GM10248 (cell line): ENCODE results near the gene ZC3H14.
"Not testable (repeated sequence)": the region's sequence is repeated elsewhere in the genome, so short reads cannot be mapped to it uniquely, and the experiment has no call there.

Experiments used
- CTCF ChIA-PET: fragments of 300-600 bp; sonication (Branson Sonifier 250); formaldehyde crosslinking; extraction: SDS; loops from one replicate; lab custom pipeline; 2021; ENCODE audit warnings: antibody characterized with exemption; lab: Yijun Ruan, JAX
- POLR2A ChIA-PET: fragments of 350-650 bp; sonication (Branson Sonifier 250); formaldehyde crosslinking; extraction: SDS; loops from one replicate; lab custom pipeline; 2020; ENCODE audit warnings: antibody characterized with exemption; lab: Yijun Ruan, JAX
- DNase-seq: peaks from one replicate; pipeline ENCODE4 v3.0.0; 2012; ENCODE audit errors: extremely low spot score
- TF ChIP-seq, protein P1 (sequence below): IDR thresholded peaks from 2 replicates; pipeline ENCODE4 v1.5.1; 2012; ENCODE audit warnings: mild to moderate bottlenecking, low read depth; ENCODE audit errors: extremely low read depth, missing control alignments, control extremely low read depth

ZC3H14 gene

GRCh38 chr14:88521818-88522217 lies 41.0 kb upstream of the ZC3H14 start:
- TF ChIP-seq, protein P1, sequence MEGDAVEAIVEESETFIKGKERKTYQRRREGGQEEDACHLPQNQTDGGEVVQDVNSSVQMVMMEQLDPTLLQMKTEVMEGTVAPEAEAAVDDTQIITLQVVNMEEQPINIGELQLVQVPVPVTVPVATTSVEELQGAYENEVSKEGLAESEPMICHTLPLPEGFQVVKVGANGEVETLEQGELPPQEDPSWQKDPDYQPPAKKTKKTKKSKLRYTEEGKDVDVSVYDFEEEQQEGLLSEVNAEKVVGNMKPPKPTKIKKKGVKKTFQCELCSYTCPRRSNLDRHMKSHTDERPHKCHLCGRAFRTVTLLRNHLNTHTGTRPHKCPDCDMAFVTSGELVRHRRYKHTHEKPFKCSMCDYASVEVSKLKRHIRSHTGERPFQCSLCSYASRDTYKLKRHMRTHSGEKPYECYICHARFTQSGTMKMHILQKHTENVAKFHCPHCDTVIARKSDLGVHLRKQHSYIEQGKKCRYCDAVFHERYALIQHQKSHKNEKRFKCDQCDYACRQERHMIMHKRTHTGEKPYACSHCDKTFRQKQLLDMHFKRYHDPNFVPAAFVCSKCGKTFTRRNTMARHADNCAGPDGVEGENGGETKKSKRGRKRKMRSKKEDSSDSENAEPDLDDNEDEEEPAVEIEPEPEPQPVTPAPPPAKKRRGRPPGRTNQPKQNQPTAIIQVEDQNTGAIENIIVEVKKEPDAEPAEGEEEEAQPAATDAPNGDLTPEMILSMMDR = no peak
- ChIA-PET POLR2A (no interaction called here), CTCF (no interaction called here)
- no peak for DNase-seq

- TF ChIP-seq, protein P1 = no peak
- DNase-seq = no peak
- ChIA-PET POLR2A (no interaction called here), CTCF (no interaction called here)
Measured at GRCh38 chr14:88522393-88522792, 40.4 kb upstream of the ZC3H14 start.

DNA sequence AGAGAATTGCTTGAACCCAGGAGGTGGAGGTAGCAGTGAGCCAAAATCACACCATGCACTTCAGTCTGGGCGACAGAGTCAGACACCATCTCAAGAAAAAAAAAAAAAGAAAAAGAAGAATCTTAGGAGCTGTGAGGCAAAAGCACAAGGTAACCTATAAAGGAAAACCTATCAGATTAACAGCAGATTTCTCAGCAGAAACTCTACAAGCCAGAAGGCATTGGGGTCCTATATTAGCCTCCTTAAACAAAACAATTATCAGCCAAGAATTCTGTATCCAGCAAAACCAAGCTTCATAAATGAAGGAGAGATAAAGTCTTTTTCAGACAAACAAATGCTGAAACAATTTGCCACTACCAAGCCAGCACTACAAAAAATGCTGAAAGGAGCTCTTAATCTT lies 32.9 kb upstream of the ZC3H14 start:
- POLR2A ChIA-PET, DNase-seq: not testable (repeated sequence)
- CTCF ChIA-PET = interaction anchor here (0.9 to 1.3 kb wide), 2 partner anchors 10 to 137 kb away, joined by 4 read pairs; no protein-coding TSS in a partner anchor

- CTCF ChIA-PET = no interaction called here
- no peak for DNase-seq
- POLR2A ChIA-PET = no interaction called here
- TF ChIP-seq, protein P1 = no peak
Measured at GRCh38 chr14:88533064-88533602, 29.7 kb upstream of the ZC3H14 start.

GRCh38 chr14:88535149-88535548 lies 27.7 kb upstream of the ZC3H14 start:
- CTCF ChIA-PET = interaction anchor here (0.7 kb wide), 1 partner anchor 20 kb away, joined by 3 read pairs; no protein-coding TSS in a partner anchor
- POLR2A ChIA-PET = no interaction called here
- no peak for DNase-seq
- TF ChIP-seq, protein P1 = no peak

DNA sequence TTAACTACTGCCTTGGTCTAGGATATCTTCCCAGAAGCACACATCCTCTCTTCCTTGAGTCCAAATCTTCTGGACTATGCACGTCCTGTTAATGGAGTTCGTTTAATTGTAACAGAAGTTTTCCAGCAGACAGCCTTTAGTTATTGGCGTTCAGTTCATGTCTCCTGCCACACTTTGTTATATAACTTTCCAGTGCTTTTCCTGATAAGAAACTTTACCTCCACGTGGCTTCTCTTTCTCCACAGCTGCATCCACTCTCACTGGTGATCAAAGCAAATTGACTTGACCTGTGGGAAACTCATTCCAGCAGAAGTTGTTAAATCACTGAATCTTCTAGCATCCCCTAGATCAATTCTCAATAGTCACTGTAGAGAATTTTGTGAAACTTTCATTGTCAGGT lies 27.0 kb upstream of the ZC3H14 start:
- DNase-seq = no peak
- CTCF ChIA-PET = interaction anchor here (0.7 kb wide), 1 partner anchor 21 kb away, joined by 3 read pairs; no protein-coding TSS in a partner anchor
- POLR2A ChIA-PET = no interaction called here
- TF ChIP-seq, protein P1 = no peak

DNA sequence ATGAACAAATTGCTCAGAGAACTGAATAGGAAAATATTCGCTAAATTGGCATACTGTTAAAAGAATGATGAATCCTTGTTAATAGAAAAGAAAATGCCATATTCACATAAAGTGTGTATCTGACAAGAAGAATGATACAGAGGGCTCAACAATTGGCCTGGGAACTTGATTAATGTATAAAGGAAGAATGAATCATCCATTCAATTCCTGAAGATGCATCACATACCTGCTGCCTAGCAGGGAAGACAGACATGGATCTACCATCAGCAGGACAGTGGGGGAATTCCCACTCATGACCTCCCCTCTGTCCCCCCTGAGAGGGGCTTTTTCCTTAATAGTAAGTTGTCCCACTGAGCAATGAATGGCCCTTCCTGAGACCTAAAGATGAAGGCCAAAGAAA lies 21.5 kb upstream of the ZC3H14 start:
- ChIA-PET CTCF (no interaction called here), POLR2A (no interaction called here)
- no peak for DNase-seq
- TF ChIP-seq, protein P1 = no peak
